ENCODE data around the gene KLHL26. TPM values are rescaled to one million over a fixed set of nuclear protein-coding genes. Genes with fewer than 3 reads are reported as not detected.

The KLHL26 gene
- total RNA-seq, 1 donor from 2014 or later, result 52.8 TPM

GRCh38 chr19:18604820-18605159 lies 32.0 kb upstream of the KLHL26 start:
- Histone ChIP-seq H3K36me3 (no peaks in the 10 kb centered on the region), H3K4me1 (peaks cover 13 to 16% of the 10 kb centered on the region in 2 donors), H3K9me3 (no peaks in the 10 kb centered on the region), H3K27ac (no peak overlapping the region), H3K27me3 (peaks cover 34% of the 10 kb centered on the region), H3K4me3 (peak overlapping the region in 1 of 2 donors; percentile 62)
- intact Hi-C loops (cut with DNase I), result no loop called here
- no peak for DNase-seq (ENCODE audit: low spot score in 2 of 2)
- TF ChIP-seq, protein P1, sequence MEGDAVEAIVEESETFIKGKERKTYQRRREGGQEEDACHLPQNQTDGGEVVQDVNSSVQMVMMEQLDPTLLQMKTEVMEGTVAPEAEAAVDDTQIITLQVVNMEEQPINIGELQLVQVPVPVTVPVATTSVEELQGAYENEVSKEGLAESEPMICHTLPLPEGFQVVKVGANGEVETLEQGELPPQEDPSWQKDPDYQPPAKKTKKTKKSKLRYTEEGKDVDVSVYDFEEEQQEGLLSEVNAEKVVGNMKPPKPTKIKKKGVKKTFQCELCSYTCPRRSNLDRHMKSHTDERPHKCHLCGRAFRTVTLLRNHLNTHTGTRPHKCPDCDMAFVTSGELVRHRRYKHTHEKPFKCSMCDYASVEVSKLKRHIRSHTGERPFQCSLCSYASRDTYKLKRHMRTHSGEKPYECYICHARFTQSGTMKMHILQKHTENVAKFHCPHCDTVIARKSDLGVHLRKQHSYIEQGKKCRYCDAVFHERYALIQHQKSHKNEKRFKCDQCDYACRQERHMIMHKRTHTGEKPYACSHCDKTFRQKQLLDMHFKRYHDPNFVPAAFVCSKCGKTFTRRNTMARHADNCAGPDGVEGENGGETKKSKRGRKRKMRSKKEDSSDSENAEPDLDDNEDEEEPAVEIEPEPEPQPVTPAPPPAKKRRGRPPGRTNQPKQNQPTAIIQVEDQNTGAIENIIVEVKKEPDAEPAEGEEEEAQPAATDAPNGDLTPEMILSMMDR (IDR thresholded peaks at IDR 0.05), result no peak

GRCh38 chr19:18605196-18605545 lies 31.7 kb upstream of the KLHL26 start:
- Histone ChIP-seq H3K27ac (peak overlapping the region in 1 of 2 donors; percentile 27), H3K9me3 (no peaks in the 10 kb centered on the region), H3K4me1 (peaks cover 13 to 16% of the 10 kb centered on the region in 2 donors), H3K27me3 (peaks cover 38% of the 10 kb centered on the region), H3K4me3 (peak overlapping the region in 1 of 2 donors; percentile 62), H3K36me3 (no peaks in the 10 kb centered on the region)
- intact Hi-C loops (cut with DNase I), result no loop called here
- TF ChIP-seq, protein P1 (IDR thresholded peaks at IDR 0.05), result no peak
- no peak for DNase-seq (ENCODE audit: low spot score in 2 of 2)

DNA sequence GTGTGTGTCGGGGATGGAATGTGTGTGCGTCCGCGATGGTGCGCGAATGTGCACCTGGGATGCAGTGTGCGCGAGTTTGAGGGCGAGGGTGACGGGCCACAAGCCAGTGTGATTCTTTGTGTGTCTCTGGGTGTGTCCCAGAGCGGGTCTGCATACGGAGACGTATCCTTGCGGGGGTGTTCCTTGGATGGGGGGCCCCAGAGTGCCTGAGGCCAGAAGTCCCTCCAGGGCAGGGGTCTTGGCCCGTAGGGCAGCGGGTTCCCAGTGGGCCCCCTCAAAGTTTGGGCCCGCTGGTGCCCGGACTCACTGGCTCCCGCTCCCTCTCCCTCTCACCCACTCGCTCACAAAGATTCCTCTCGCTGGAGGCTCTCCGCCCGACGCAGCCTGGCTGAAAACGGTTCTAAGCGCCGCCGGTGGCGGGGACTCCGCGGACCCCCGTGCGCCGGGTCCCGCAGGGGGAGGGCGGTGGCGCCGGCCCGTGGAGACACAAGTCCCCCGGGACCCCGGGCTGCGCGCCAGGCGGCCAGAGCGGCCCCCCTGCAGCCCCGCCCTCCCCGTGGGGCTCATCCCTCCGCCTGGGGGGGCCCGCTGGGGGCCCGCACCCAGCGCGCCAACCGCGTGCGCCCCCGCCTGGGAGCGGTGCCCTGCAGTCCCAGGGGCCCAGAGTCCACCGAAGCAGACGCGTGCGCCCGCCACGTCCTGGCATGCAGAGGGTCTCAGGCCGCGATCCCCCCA lies 31.1 kb upstream of the KLHL26 start:
- Histone ChIP-seq H3K4me1 (peaks cover 15 to 16% of the 10 kb centered on the region in 2 donors), H3K36me3 (no peaks in the 10 kb centered on the region), H3K27ac (peak overlapping the region in 1 of 2 donors; percentile 27), H3K9me3 (no peaks in the 10 kb centered on the region), H3K27me3 (peaks cover 44% of the 10 kb centered on the region), H3K4me3 (peak overlapping the region; percentile 39 to 62)
- no peak for DNase-seq (ENCODE audit: low spot score in 2 of 2)
- intact Hi-C loops (cut with DNase I), result no loop called here
- TF ChIP-seq, protein P1 (IDR thresholded peaks at IDR 0.05), result no peak

GRCh38 chr19:18606281-18607225 lies 30.3 kb upstream of the KLHL26 start, which contains the start of gene CRLF1:
TSS of gene CRLF1 (minus strand) at chr19:18606799. CDS start at chr19:18606656, 143 bp downstream.
- Histone ChIP-seq H3K27ac (peak within 1 kb of the TSS in 1 of 2 donors; percentile 27), H3K4me1 (peaks cover 16 to 20% of the 10 kb centered on the region in 2 donors), H3K27me3 (peaks cover 52% of the 10 kb centered on the region), H3K9me3 (no peaks in the 10 kb centered on the region), H3K4me3 (peak within 1 kb of the TSS; percentile 39 to 62), H3K36me3 (no peaks in the 10 kb centered on the region)
- no peak for DNase-seq (ENCODE audit: low spot score in 2 of 2)
- intact Hi-C loops (cut with DNase I), result no loop called here
- TF ChIP-seq, protein P1 (IDR thresholded peaks at IDR 0.05), result no peak

- H3K4me1 ChIP-seq, result peaks cover 16 to 27% of the 10 kb centered on the region in 2 donors
- TF ChIP-seq, protein P1 (IDR thresholded peaks at IDR 0.05), result no peak
- H3K36me3 ChIP-seq, result no peaks in the 10 kb centered on the region
- no peaks in the 10 kb centered on the region for H3K9me3 ChIP-seq
- no peak overlapping the region for H3K27ac ChIP-seq
- peak overlapping the region; percentile 25 to 55 for H3K4me3 ChIP-seq
- peaks cover 61% of the 10 kb centered on the region for H3K27me3 ChIP-seq
- intact Hi-C loops (cut with DNase I), result no loop called here
- DNase-seq (ENCODE audit: low spot score in 2 of 2), result no peak
Measured at GRCh38 chr19:18607226-18608101, 29.4 kb upstream of the KLHL26 start.

All from ascending aorta (tissue), 2 donors.